ENCODE data around the gene PFKFB4.

Gene PFKFB4

GRCh38 chr3:48556796-48557626 is at the start of gene PFKFB4:
Gene PFKFB4, minus strand, starts transcription at chr3:48556803. Its CDS starts 26 bp downstream, at chr3:48556777.
- DNase-seq: peak; percentile 94

- no peak for DNase-seq
Observed at GRCh38 chr3:48601622-48601994, 45.0 kb upstream of the PFKFB4 start.

- no peak for DNase-seq
Observed at GRCh38 chr3:48600711-48601621, 44.4 kb upstream of the PFKFB4 start.

GRCh38 chr3:48599509-48600285 is 43.1 kb upstream of the PFKFB4 start:
- no peak for DNase-seq

- no peak for DNase-seq
Observed at GRCh38 chr3:48599077-48599501, 42.5 kb upstream of the PFKFB4 start.

GRCh38 chr3:48598323-48599076 is 41.9 kb upstream of the PFKFB4 start:
- no peak for DNase-seq

GRCh38 chr3:48597408-48597800 is 40.8 kb upstream of the PFKFB4 start:
- DNase-seq: no peak

GRCh38 chr3:48596676-48597407 is 40.2 kb upstream of the PFKFB4 start:
- no peak for DNase-seq

GRCh38 chr3:48596157-48596556 is 39.6 kb upstream of the PFKFB4 start:
- DNase-seq: no peak

GRCh38 chr3:48595526-48596121 is 39.0 kb upstream of the PFKFB4 start:
- DNase-seq: peak; percentile 24

GRCh38 chr3:48595075-48595525 is 38.5 kb upstream of the PFKFB4 start, which contains the start of gene COL7A1:
Gene COL7A1, minus strand, starts transcription at chr3:48595329. Its CDS starts 170 bp downstream, at chr3:48595159.
- peak; percentile 24 for DNase-seq

GRCh38 chr3:48594417-48595049 is 37.9 kb upstream of the PFKFB4 start:
- peak; percentile 55 for DNase-seq

GRCh38 chr3:48593337-48593736 is 36.7 kb upstream of the PFKFB4 start:
- no peak for DNase-seq

- no peak for DNase-seq
Observed at GRCh38 chr3:48592519-48593087, 36.0 kb upstream of the PFKFB4 start.

GRCh38 chr3:48591886-48592518 is 35.4 kb upstream of the PFKFB4 start:
- DNase-seq: no peak

- DNase-seq: no peak
Observed at GRCh38 chr3:48591436-48591835, 34.8 kb upstream of the PFKFB4 start.

- no peak for DNase-seq
Observed at GRCh38 chr3:48588230-48588629, 31.6 kb upstream of the PFKFB4 start.

- peak; percentile 9 for DNase-seq
Observed at GRCh38 chr3:48587686-48588085, 31.1 kb upstream of the PFKFB4 start.

GRCh38 chr3:48585411-48585810 is 28.8 kb upstream of the PFKFB4 start:
- DNase-seq: no peak
